GM21529 (cell line): Measurements from ENCODE around the gene COPG1.
A peak's percentile ranks its signal among the peaks of the same experiment; 100 is the strongest.

Experiments used
- ATAC-seq: cut with Tn5 transposase; IDR thresholded peaks from one replicate; pipeline ENCODE4 v1.9.1; 2021; ENCODE audit not compliant: unreplicated experiment

COPG1 gene

GRCh38 chr3:129312671-129313414 lies 63.4 kb downstream of the COPG1 start:
- ATAC-seq, result no peak

- ATAC-seq, result no peak
These were observed 63.9 kb downstream of the COPG1 start for GRCh38 chr3:129313415-129313664.

- ATAC-seq, result no peak
These were observed 64.4 kb downstream of the COPG1 start for GRCh38 chr3:129313665-129314385.

GRCh38 chr3:129314386-129315222 lies 65.2 kb downstream of the COPG1 start:
- peak; percentile 25 for ATAC-seq

- no peak for ATAC-seq
These were observed 66.0 kb downstream of the COPG1 start for GRCh38 chr3:129315223-129315997.

- no peak for ATAC-seq
These were observed 66.5 kb downstream of the COPG1 start for GRCh38 chr3:129315998-129316247.

- peak; percentile 41 for ATAC-seq
These were observed 67.0 kb downstream of the COPG1 start for GRCh38 chr3:129316248-129317013.

GRCh38 chr3:129317014-129317771 lies 67.8 kb downstream of the COPG1 start:
- no peak for ATAC-seq

GRCh38 chr3:129317848-129318247 lies 68.4 kb downstream of the COPG1 start:
- ATAC-seq, result no peak

GRCh38 chr3:129318921-129319320 lies 69.5 kb downstream of the COPG1 start:
- ATAC-seq, result no peak

- ATAC-seq, result no peak
These were observed 70.9 kb downstream of the COPG1 start for GRCh38 chr3:129320261-129320660.

GRCh38 chr3:129320825-129321487 lies 71.5 kb downstream of the COPG1 start:
- ATAC-seq, result no peak

- ATAC-seq, result no peak
These were observed 72.5 kb downstream of the COPG1 start for GRCh38 chr3:129321887-129322286.

GRCh38 chr3:129323651-129324294 lies 74.4 kb downstream of the COPG1 start:
- ATAC-seq, result no peak

- ATAC-seq, result no peak
These were observed 75.4 kb downstream of the COPG1 start for GRCh38 chr3:129324855-129325254.

GRCh38 chr3:129325383-129325782 lies 76.0 kb downstream of the COPG1 start:
- no peak for ATAC-seq

- no peak for ATAC-seq
These were observed 76.7 kb downstream of the COPG1 start for GRCh38 chr3:129326138-129326537.

GRCh38 chr3:129326595-129326994 lies 77.2 kb downstream of the COPG1 start:
- ATAC-seq, result no peak
